ENCODE measurements around the gene TMEM255B.

Gene TMEM255B

DNA sequence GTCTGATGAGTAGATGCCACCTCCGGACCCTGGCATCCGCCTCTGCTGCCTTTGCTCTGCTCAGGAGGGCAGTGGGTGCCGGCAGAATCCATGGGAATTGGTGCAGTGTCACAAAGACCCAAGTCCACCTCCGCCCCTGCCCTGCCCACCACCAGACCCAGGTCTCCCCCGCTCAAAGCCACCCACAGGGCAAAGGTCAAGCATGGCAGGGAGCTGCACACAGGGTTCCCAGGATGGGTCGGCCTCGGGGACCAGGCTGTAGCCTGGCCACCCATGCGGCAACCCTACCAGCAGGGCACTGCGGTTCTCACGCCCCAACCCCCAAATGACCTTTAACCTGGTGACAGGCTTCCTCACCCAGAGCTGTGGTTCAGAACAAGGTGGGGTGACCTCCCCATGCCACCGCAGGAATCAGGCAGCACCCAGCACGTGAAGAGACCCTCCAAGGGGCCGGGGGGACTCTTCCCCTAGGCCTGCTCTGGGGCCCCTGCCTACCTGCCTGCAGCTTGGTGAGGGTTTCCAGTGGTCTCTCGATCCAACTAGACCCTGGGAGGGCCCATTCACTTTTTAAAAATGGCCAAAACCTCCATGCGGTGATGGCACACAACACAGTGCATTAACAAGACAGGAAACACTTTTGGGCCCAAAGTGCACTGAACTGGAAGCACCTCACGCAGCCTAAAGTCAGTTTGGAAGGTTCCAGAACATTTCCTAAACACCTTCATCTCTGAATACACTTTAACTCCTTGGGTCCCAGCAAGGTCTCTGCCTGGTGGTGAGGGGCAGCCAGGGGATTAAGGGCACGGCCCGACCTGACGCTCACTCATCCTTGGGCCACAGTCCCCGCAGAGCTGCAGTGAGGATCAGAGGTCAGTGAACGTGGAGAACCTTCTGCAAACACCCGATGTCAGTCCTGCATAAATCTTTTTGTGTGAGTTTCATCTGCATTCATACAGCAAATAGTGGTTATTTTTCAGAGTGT lies 93.8 kb downstream of the TMEM255B start:
- no peak overlapping the region for H3K4me2 ChIP-seq (ENCODE audit: low read depth, low read length, poor library complexity, severe bottlenecking)
- H3K4me3 ChIP-seq (ENCODE audit: low read length, poor library complexity, severe bottlenecking): no peak overlapping the region
- no peaks in the 10 kb centered on the region for H4K20me1 ChIP-seq (ENCODE audit: insufficient read depth, low read length, poor library complexity, severe bottlenecking)
- no peaks in the 10 kb centered on the region for H3K36me3 ChIP-seq (ENCODE audit: insufficient read depth, low read length)
- TF ChIP-seq EZH2phosphoT487 (IDR thresholded peaks at IDR 0.05; ENCODE audit: borderline replicate concordance): no peak
- TF ChIP-seq, protein P1, sequence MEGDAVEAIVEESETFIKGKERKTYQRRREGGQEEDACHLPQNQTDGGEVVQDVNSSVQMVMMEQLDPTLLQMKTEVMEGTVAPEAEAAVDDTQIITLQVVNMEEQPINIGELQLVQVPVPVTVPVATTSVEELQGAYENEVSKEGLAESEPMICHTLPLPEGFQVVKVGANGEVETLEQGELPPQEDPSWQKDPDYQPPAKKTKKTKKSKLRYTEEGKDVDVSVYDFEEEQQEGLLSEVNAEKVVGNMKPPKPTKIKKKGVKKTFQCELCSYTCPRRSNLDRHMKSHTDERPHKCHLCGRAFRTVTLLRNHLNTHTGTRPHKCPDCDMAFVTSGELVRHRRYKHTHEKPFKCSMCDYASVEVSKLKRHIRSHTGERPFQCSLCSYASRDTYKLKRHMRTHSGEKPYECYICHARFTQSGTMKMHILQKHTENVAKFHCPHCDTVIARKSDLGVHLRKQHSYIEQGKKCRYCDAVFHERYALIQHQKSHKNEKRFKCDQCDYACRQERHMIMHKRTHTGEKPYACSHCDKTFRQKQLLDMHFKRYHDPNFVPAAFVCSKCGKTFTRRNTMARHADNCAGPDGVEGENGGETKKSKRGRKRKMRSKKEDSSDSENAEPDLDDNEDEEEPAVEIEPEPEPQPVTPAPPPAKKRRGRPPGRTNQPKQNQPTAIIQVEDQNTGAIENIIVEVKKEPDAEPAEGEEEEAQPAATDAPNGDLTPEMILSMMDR (conservative IDR thresholded peaks at IDR 0.05; ENCODE audit: low read length): no peak
- H3K79me2 ChIP-seq (ENCODE audit: insufficient read depth, low read length): no peaks in the 10 kb centered on the region
- no peaks in the 10 kb centered on the region for H3K9me2 ChIP-seq (replicated peaks; ENCODE audit: low read depth, low read length)
- no peaks in the 10 kb centered on the region for H3K9me3 ChIP-seq (ENCODE audit: insufficient read depth, low read depth, low read length)
- no peak overlapping the region for H2AFZ ChIP-seq (ENCODE audit: low read length)
- H3F3A ChIP-seq (ENCODE audit: low read depth): no peaks in the 10 kb centered on the region
- H3K27me3 ChIP-seq (ENCODE audit: insufficient read depth, low read length, poor library complexity, severe bottlenecking): no peaks in the 10 kb centered on the region
- no peak overlapping the region for H3K9ac ChIP-seq (ENCODE audit: low read depth, low read length, poor library complexity, severe bottlenecking)
- peaks cover 31% of the 10 kb centered on the region for H3K4me1 ChIP-seq (ENCODE audit: insufficient read depth, low read length, poor library complexity, severe bottlenecking)

DNA sequence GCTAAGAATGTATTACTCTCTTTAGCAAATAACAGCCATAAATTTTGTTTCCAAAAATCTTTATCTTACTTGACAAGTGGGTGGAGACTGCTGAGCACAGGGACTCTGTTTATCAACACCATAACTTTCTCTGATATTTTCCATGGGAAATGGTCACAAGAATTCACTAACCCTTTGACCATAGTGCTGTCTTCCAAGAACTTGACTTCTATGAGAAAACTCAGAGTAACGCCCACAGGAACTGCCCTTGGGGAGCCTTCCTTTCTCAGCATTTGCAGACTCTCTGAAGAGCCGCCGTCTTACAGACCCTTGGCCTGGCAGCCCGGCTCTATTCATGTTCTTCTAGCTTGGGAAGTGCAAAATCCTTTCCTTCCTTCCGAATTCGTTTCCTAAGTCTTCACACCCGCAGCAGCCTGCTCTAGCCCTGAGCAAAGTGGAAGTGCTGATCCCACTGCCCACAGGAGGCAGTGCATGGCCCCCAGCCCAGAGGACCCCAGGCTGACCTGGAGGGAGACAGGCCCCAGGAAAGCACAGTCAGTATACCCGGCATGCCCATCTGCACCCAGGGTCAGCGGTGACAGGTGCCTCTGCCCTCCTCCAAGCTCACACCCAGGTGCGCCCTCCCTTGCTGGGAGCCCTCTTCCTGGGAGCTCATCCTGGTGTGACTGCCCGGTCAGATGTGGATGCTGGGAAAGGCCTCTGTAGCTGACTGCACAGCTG lies 94.7 kb downstream of the TMEM255B start:
- Histone ChIP-seq H3K4me1 (ENCODE audit: insufficient read depth, low read length, poor library complexity, severe bottlenecking) (peaks cover 31% of the 10 kb centered on the region), H3K4me3 (ENCODE audit: low read length, poor library complexity, severe bottlenecking) (no peak overlapping the region), H3K9me2 (replicated peaks; ENCODE audit: low read depth, low read length) (no peaks in the 10 kb centered on the region), H3K79me2 (ENCODE audit: insufficient read depth, low read length) (no peaks in the 10 kb centered on the region), H2AFZ (ENCODE audit: low read length) (no peak overlapping the region), H3K4me2 (ENCODE audit: low read depth, low read length, poor library complexity, severe bottlenecking) (peak overlapping the region; percentile 67), H4K20me1 (ENCODE audit: insufficient read depth, low read length, poor library complexity, severe bottlenecking) (no peaks in the 10 kb centered on the region), H3K27me3 (ENCODE audit: insufficient read depth, low read length, poor library complexity, severe bottlenecking) (no peaks in the 10 kb centered on the region), H3K9ac (ENCODE audit: low read depth, low read length, poor library complexity, severe bottlenecking) (no peak overlapping the region), H3K9me3 (ENCODE audit: insufficient read depth, low read depth, low read length) (no peaks in the 10 kb centered on the region), H3K36me3 (ENCODE audit: insufficient read depth, low read length) (no peaks in the 10 kb centered on the region), H3F3A (ENCODE audit: low read depth) (no peaks in the 10 kb centered on the region)
- no peak for TF ChIP-seq EZH2phosphoT487 (IDR thresholded peaks at IDR 0.05; ENCODE audit: borderline replicate concordance)
- TF ChIP-seq, protein P1 (conservative IDR thresholded peaks at IDR 0.05; ENCODE audit: low read length): no peak

DNA sequence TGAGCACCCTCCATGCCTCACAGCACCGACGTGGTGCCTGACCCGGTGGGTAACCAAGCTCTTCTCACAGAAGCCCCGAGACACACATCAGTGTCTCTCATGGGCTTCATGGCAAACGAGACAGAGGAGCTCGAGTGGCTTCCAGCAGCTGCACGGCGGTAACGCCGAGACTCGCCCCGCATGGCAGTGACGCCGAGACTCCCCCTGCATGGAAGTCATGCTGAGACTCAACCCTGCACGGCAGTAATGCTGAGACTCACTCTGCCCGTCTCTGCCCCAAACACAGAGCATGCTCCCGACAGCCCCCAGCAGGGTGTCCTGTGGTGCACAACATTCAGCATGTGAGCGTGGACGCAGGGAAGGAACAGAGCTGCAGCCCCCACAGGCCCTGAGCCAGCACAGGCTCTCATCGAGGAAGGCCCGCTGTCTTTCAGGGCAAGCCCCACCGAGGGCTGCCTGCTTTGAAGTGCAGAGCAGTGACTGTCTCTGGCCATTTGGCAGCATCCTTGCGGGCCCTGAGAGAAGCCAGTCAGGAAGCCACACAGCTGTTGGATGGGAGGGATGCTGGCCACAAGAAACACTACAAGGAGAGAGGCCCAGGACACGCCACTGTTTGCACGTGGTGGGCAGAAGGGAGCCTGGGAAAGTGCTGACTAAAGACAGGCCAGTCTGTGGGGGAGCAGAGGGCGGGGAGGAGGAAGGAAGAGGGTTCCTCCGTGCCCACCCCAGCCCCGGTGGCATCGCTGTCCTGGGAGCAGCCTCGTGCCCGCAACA lies 95.4 kb downstream of the TMEM255B start:
- no peaks in the 10 kb centered on the region for H3K27me3 ChIP-seq (ENCODE audit: insufficient read depth, low read length, poor library complexity, severe bottlenecking)
- H4K20me1 ChIP-seq (ENCODE audit: insufficient read depth, low read length, poor library complexity, severe bottlenecking): no peaks in the 10 kb centered on the region
- H3K9ac ChIP-seq (ENCODE audit: low read depth, low read length, poor library complexity, severe bottlenecking): peak overlapping the region; percentile 8
- peak overlapping the region; percentile 67 for H3K4me2 ChIP-seq (ENCODE audit: low read depth, low read length, poor library complexity, severe bottlenecking)
- no peaks in the 10 kb centered on the region for H3K79me2 ChIP-seq (ENCODE audit: insufficient read depth, low read length)
- no peak for TF ChIP-seq EZH2phosphoT487 (IDR thresholded peaks at IDR 0.05; ENCODE audit: borderline replicate concordance)
- TF ChIP-seq, protein P1 (conservative IDR thresholded peaks at IDR 0.05; ENCODE audit: low read length): no peak
- no peaks in the 10 kb centered on the region for H3K36me3 ChIP-seq (ENCODE audit: insufficient read depth, low read length)
- H3F3A ChIP-seq (ENCODE audit: low read depth): no peaks in the 10 kb centered on the region
- H2AFZ ChIP-seq (ENCODE audit: low read length): peak overlapping the region; percentile 14; the same call in 1 of the 2 replicates
- peaks cover 31% of the 10 kb centered on the region for H3K4me1 ChIP-seq (ENCODE audit: insufficient read depth, low read length, poor library complexity, severe bottlenecking)
- H3K9me2 ChIP-seq (replicated peaks; ENCODE audit: low read depth, low read length): no peaks in the 10 kb centered on the region
- no peaks in the 10 kb centered on the region for H3K9me3 ChIP-seq (ENCODE audit: insufficient read depth, low read depth, low read length)
- H3K4me3 ChIP-seq (ENCODE audit: low read length, poor library complexity, severe bottlenecking): peak overlapping the region; percentile 24
